HG02642 (cell line): ENCODE measurements around the gene RERE.

Experiments
- ATAC-seq: cut with Tn5 transposase; IDR thresholded peaks from one replicate; pipeline ENCODE4 v1.9.1; 2021; ENCODE audit warnings: mild to moderate bottlenecking; ENCODE audit not compliant: unreplicated experiment, poor library complexity

RERE gene

DNA sequence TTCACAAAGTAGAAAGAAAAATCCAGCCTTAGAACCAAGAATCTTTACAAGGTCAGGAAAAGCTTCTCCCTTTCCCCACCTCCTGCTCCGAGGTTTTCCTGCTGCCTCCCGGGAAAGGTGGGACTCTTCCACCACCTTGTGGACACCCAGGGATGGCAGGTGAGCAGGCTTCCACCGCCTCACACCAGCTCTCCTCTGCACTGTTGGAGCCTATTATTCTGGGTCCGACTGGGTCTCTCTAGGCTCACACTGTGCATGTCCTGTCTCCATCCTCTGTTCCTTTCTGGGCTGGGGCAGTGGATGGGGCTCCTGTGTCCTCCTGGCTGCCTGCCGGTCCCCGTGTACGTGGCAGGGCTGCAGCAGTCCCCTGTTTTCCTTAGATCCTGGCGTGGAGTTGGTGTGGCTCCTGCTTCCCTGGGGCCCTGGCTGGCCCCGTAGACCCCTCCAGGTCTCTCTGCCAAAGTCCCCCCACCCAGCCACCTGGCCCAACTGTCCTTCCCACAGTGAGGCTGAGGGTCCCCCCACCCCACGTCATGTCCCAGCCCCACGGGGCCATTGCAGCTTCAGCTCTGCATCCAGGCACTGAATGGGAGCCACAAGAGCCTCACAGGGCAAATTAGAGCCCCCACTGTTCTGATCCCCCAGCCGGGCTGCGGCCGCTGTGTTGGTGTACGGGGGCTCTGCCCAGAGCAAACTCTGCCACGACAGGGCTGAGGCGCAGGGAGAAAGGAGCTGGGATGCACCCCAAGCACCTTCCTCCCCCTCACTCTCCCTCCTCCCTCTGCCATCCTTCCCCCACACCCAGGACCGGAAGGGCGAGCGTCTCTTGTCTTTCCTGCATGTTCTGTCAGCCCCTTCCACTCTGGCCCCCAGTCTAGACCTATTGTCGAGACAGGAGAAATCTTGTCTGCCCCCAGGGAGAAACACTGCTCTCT lies 502.8 kb downstream of the RERE start:
- no peak for ATAC-seq

GRCh38 chr1:8313231-8313630 lies 504.2 kb downstream of the RERE start:
- no peak for ATAC-seq

DNA sequence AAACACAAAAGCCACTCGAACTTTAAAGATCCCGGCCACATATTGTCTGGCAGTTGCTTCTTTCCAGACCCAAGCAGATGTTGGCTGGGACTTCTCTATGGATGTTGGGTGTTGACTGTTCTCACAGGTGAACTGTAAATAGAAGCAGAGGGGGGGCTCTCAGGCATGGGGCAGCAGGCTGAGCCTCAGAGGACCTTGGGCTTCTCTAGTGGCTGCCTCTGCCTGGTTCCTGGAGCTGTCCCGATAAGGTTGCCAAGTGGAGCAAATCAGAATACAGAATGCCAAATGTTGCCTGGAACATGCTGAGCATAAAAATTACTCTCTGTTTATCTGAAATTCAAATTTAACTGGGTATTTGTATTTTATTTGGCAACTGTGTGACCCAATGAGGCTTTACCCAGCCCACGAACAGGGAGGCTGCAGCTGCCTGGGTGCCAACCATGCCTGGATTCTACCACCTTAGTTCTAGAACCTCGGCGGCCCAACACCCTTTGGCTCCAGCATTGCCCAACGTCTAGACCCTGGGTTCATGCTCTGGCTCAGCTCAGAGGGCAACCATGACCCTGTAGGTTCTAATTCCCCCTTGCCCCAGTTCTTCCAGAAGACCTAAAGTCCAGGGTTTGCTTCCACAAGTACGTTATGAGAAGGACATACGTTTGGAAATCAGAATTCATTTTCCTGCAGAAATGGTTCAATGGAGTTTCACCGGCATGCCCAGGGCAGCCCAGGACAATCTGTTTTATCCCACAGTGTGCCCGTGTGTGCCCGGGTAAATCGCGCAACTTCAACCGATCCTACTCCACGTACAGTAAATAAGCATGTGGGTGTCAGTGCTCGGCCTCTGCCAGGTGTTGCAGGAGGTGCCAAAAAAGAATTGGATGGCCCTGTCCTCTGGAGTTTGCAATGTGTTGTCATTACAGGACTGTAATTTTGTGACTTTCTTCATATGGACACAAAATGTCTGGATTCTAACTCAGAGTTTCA lies 504.9 kb downstream of the RERE start:
- no peak for ATAC-seq

GRCh38 chr1:8311068-8311718 lies 506.2 kb downstream of the RERE start:
- no peak for ATAC-seq

GRCh38 chr1:8307628-8308027 lies 509.8 kb downstream of the RERE start:
- ATAC-seq, result no peak

DNA sequence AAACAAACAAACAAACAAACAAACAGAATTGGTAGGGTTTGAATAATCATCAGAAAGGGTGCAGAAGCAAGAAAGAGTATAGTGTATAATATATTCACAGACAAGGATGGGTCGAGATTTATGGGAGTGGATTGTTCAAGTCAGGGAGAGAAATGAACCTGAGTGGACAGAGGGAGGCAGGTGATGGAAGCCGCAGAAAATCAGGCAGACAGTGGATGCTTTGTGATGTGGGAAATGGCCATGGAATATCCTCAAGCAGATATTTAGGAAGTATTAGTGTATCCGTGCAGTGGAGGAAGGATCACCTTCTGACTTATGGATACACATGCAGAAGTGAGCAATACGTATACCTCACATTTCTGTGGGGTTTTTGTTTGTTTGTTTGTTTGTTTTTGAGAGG lies 513.6 kb downstream of the RERE start:
- ATAC-seq, result no peak

DNA sequence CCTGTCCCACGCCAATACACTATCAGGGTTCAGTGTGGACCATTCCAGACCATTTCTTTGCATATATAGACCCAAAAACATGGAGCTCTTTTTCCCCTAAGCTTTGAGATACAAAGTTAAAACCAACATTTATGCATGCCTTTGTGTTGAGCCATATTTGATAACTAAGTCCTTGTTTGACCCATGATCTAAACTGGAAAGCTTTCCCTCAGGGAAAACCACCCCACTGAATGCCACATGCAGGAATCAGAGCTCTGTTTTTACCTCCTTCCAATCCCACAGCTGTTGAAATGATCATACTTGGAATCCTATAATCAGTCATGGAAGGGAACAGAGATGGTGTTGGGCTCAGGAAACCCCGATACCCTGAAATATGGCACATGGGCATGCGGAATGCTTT lies 514.3 kb downstream of the RERE start:
- ATAC-seq, result no peak
